Tibial nerve (tissue), 4 donors: ENCODE measurements around the gene PHF3. TPM values are rescaled to one million over a fixed set of nuclear protein-coding genes. Genes with fewer than 3 reads are reported as not detected.

Experiments
- DNase-seq, 2 donors: peaks; one replicate each; pipeline ENCODE4 v3.0.0-alpha.2; 2019; ENCODE audit warnings: low spot score in 2 of 2
- H3K27ac ChIP-seq, 4 donors: fragments of 200-600 bp; sonication (generic) in 3 of 4; one replicate each; pipeline ENCODE4 v1.5.1; 2017 to 2019; ENCODE audit warnings: mild to moderate bottlenecking in 1 of 4
- H3K27me3 ChIP-seq, 2 donors: fragments of 200-600 bp; sonication (generic) in 1 of 2; one replicate each; pipeline versions ENCODE4 v1.5.1 to v1.6.0; 2017 to 2019
- H3K36me3 ChIP-seq, 3 donors: fragments of 200-600 bp; sonication (generic); one replicate each; pipeline ENCODE4 v1.5.1; 2018 to 2019
- H3K4me1 ChIP-seq, 4 donors: fragments of 200-600 bp; sonication (generic) in 3 of 4; one replicate each; pipeline ENCODE4 v1.5.1; 2017 to 2019
- H3K4me3 ChIP-seq, 4 donors: fragments of 200-600 bp; sonication (generic) in 3 of 4; one replicate each; pipeline ENCODE4 v1.5.1; 2017 to 2019; ENCODE audit warnings: mild to moderate bottlenecking in 1 of 4, moderate library complexity in 1 of 4
- H3K9me3 ChIP-seq, 4 donors: fragments of 200-600 bp; sonication (generic) in 3 of 4; one replicate each; pipeline ENCODE4 v1.5.1; 2017 to 2019
- EP300 ChIP-seq, 2 donors: sonication (generic); formaldehyde crosslinking; IDR thresholded peaks; one replicate each; pipeline ENCODE4 v1.6.1; 2017; ENCODE audit warnings: antibody characterized with exemption in 2 of 2, mild to moderate bottlenecking in 1 of 2
- POLR2A ChIP-seq, 2 donors: fragments of 450-650 bp; IDR thresholded peaks; one replicate each; pipeline ENCODE4 v1.6.1; 2017; ENCODE audit warnings: antibody characterized with exemption in 2 of 2, mild to moderate bottlenecking in 2 of 2, moderate library complexity in 2 of 2
- WGBS, 2 donors: methylation state at CpG; one replicate each; pipeline ENCODE4 v1.1.5; 2018; 5-methylcytosine and 5-hydroxymethylcytosine counted together
- total RNA-seq, 4 donors: library from RNA; depleted of rRNA; stranded (reverse); fragments of >200 nt; gene quantifications; one replicate each; pipeline ENCODE4 v1.1.0, GENCODE V29; 2016
- TF ChIP-seq, protein P1 (sequence below), 5 experiments: fragments of 200-600 bp in 3 of 5; fragments of 450-650 bp in 2 of 5; sonication (generic) in 3 of 5; IDR thresholded peaks; one replicate each; pipeline ENCODE4 v1.5.1; 2016 to 2019; ENCODE audit warnings: antibody characterized with exemption in 5 of 5, mild to moderate bottlenecking in 3 of 5, moderate library complexity in 2 of 5

The PHF3 gene
- total RNA-seq, 4 donors from 2014 or later = 59.1 to 75.3 (median 69.9) TPM

DNA sequence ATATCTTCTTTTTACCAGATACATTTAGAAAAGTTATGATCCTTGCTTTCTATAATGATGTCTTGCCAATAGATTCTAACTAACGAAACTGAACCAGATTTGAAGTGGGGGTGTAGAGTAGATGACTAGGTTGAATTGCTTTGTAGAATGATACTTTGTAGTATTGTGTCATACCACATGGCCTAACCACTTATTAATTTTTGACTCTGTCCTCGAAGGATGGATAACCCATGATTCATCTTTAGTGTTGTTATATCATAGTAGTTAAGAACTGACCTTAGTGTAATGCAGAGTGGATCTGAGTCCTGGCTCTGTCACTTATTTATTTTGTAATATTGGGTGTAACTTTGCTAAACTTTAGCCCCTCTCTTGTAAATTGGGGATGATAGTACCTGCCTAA is 4.5 kb downstream of the PHF3 start:
- no peak overlapping the region for H3K4me3 ChIP-seq
- H3K9me3 ChIP-seq = no peaks in the 10 kb centered on the region
- no peak overlapping the region for H3K27ac ChIP-seq
- no peaks in the 10 kb centered on the region for H3K36me3 ChIP-seq
- no peaks in the 10 kb centered on the region for H3K27me3 ChIP-seq
- WGBS, 2 donors = 45 to 55% methylated on average over 2 of the region's 2 CpGs
- TF ChIP-seq EP300 (IDR thresholded peaks at IDR 0.05) (no peak), POLR2A (IDR thresholded peaks at IDR 0.05) (no peak)
- TF ChIP-seq, protein P1, sequence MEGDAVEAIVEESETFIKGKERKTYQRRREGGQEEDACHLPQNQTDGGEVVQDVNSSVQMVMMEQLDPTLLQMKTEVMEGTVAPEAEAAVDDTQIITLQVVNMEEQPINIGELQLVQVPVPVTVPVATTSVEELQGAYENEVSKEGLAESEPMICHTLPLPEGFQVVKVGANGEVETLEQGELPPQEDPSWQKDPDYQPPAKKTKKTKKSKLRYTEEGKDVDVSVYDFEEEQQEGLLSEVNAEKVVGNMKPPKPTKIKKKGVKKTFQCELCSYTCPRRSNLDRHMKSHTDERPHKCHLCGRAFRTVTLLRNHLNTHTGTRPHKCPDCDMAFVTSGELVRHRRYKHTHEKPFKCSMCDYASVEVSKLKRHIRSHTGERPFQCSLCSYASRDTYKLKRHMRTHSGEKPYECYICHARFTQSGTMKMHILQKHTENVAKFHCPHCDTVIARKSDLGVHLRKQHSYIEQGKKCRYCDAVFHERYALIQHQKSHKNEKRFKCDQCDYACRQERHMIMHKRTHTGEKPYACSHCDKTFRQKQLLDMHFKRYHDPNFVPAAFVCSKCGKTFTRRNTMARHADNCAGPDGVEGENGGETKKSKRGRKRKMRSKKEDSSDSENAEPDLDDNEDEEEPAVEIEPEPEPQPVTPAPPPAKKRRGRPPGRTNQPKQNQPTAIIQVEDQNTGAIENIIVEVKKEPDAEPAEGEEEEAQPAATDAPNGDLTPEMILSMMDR (IDR thresholded peaks at IDR 0.05) = no peak
- H3K4me1 ChIP-seq = peaks cover 0 to 81% (median 38%) of the 10 kb centered on the region in 4 donors
- DNase-seq = no peak

DNA sequence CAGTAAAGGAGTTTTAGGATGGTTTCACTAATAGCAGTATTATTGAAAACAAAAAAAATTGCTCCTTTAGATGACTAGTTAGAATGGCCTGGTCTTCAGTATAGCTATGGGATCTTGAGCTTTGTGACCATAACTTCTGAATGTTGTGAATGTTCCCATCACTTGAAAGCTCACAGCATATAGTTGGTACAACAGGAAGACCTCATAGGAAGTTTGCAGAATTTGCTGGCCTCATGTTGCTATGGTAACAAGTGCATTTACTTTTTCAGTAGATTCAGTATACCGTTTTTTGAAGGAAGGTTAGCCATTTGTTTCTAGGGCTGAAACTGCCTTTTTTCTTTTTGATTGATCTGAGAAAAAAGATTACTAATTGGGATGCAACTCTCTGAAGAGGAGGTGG is 8.3 kb downstream of the PHF3 start:
- Histone ChIP-seq H3K9me3 (no peaks in the 10 kb centered on the region), H3K4me1 (peaks cover 0 to 94% (median 26%) of the 10 kb centered on the region in 4 donors), H3K36me3 (no peaks in the 10 kb centered on the region), H3K4me3 (no peak overlapping the region), H3K27me3 (no peaks in the 10 kb centered on the region), H3K27ac (no peak overlapping the region)
- no peak for DNase-seq
- TF ChIP-seq POLR2A (IDR thresholded peaks at IDR 0.05) (no peak), EP300 (IDR thresholded peaks at IDR 0.05) (no peak)
- TF ChIP-seq, protein P1 (IDR thresholded peaks at IDR 0.05) = no peak
- WGBS, 2 donors = 6 to 15% methylated on average over 1 of the region's 1 CpG

DNA sequence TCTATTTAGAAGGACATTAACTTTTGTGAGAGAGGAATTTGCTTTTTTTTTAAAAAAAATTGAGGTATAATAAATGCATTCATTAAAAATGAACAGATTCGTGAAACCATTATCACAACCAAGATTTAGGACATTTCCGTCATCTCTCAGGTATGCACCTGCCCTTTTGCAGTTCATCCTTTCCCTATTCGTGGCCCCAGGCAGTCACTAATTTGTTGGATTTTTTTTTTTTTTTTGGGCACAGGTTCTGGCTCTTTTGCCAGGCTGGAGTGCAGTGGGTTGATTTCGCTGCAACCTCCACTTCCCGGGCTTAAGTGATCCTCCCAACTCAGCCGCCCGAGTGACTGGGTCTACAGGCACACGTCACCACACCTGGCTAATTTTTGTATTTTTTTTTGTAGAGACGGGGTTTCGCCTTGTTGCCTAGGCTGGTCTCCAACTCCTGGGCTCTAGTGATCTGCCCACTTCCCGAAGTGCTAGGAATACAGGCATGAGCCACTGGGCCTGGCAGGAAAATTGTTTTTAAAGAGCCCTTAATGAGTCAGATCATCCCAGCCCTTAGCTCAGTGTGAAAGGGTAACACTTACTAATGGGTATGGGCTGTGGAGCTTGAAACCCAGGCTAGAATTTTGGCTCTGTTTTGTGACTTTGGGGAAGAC is 9.2 kb downstream of the PHF3 start:
- H3K9me3 ChIP-seq = no peaks in the 10 kb centered on the region
- H3K27ac ChIP-seq = no peak overlapping the region
- peaks cover 0 to 94% (median 27%) of the 10 kb centered on the region in 4 donors for H3K4me1 ChIP-seq
- H3K4me3 ChIP-seq = no peak overlapping the region
- no peaks in the 10 kb centered on the region for H3K36me3 ChIP-seq
- TF ChIP-seq EP300 (IDR thresholded peaks at IDR 0.05) (no peak), POLR2A (IDR thresholded peaks at IDR 0.05) (no peak)
- TF ChIP-seq, protein P1 (IDR thresholded peaks at IDR 0.05) = no peak
- no peak for DNase-seq
- H3K27me3 ChIP-seq = no peaks in the 10 kb centered on the region
- WGBS, 2 donors = 76 to 77% methylated on average over 11 of the region's 11 CpGs

DNA sequence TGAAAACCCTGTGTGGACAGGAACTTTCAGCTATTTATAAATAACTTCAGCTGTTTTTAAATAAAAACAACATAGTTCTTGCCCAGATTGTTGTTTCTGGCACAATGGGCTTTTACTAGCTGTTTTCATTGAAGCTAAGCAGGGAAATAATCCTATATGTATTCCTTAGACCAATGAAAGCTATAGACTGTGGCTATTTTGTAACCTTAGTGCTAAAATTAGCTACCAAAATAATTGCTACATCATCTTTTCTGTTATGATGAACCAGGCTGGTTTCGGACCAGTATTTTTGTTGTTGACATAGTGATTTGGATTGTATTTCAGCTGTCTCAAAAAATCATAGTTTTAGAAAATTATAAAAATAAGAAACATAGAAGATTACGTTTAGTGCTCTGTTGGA is 13.7 kb downstream of the PHF3 start:
- Histone ChIP-seq H3K27ac (peak overlapping the region in 2 of 4 donors; percentile 26 to 41), H3K4me3 (no peak overlapping the region), H3K27me3 (no peaks in the 10 kb centered on the region), H3K9me3 (peaks cover 0 to 6% (median 2%) of the 10 kb centered on the region in 4 donors), H3K36me3 (no peaks in the 10 kb centered on the region), H3K4me1 (peaks cover 0 to 74% (median 13%) of the 10 kb centered on the region in 4 donors)
- no peak for DNase-seq
- no peak for TF ChIP-seq EP300 (IDR thresholded peaks at IDR 0.05)
- TF ChIP-seq, protein P1 (IDR thresholded peaks at IDR 0.05) = no peak
- TF ChIP-seq POLR2A (IDR thresholded peaks at IDR 0.05) = no peak
- 28 to 29% methylated on average over 2 of the region's 2 CpGs for WGBS, 2 donors

DNA sequence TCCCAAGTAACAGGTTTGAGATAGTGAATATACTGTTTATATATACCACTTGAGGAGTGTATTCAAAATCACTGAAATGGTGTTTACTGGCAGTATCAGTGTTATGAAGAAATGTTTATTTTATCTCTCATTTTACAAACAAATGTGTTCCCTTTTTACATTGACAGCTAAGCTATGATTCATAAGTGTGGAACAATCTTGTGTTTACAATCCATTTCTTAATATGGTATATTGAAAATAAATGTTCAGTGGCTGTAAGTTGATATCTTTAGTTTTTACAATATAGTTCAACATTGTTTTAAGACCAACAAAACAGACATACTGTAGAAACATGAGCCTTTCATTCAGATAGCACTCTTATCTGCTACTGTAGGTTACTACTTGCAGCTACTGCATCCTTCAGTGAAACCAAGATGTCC is 14.3 kb downstream of the PHF3 start:
- Histone ChIP-seq H3K4me3 (no peak overlapping the region), H3K27me3 (no peaks in the 10 kb centered on the region), H3K27ac (no peak overlapping the region), H3K4me1 (peaks cover 0 to 69% (median 13%) of the 10 kb centered on the region in 4 donors), H3K36me3 (no peaks in the 10 kb centered on the region), H3K9me3 (peaks cover 0 to 6% (median 2%) of the 10 kb centered on the region in 4 donors)
- DNase-seq = no peak
- TF ChIP-seq POLR2A (IDR thresholded peaks at IDR 0.05) = no peak
- TF ChIP-seq, protein P1 (IDR thresholded peaks at IDR 0.05) = no peak
- TF ChIP-seq EP300 (IDR thresholded peaks at IDR 0.05) = no peak
